HTERT RPE-1 (cell line): ENCODE measurements around the gene MSI2.

Experiments
- in situ Hi-C: fragments of 300-500 bp; cut with MboI; formaldehyde crosslinking; loops from 4 replicates; pipeline ENCODE4 v1.14.3; 2020; ENCODE audit warnings: low sequenced_read_pairs

MSI2 gene

GRCh38 chr17:57448759-57449283 is 192.5 kb downstream of the MSI2 start:
- in situ Hi-C loops: no loop called here

GRCh38 chr17:57451191-57451590 is 194.9 kb downstream of the MSI2 start:
- in situ Hi-C loops: no loop called here

GRCh38 chr17:57451643-57452042 is 195.3 kb downstream of the MSI2 start:
- in situ Hi-C loops: no loop called here

- in situ Hi-C loops: no loop called here
Observed at GRCh38 chr17:57453841-57454425, 197.6 kb downstream of the MSI2 start.

GRCh38 chr17:57454729-57455062 is 198.4 kb downstream of the MSI2 start:
- in situ Hi-C loops: no loop called here

GRCh38 chr17:57455063-57455914 is 199.0 kb downstream of the MSI2 start:
- in situ Hi-C loops: no loop called here

GRCh38 chr17:57456622-57457021 is 200.3 kb downstream of the MSI2 start:
- in situ Hi-C loops: no loop called here

- in situ Hi-C loops: no loop called here
Observed at GRCh38 chr17:57457188-57457587, 200.9 kb downstream of the MSI2 start.

GRCh38 chr17:57458718-57459285 is 202.5 kb downstream of the MSI2 start:
- in situ Hi-C loops: no loop called here

GRCh38 chr17:57459286-57459915 is 203.1 kb downstream of the MSI2 start:
- in situ Hi-C loops: no loop called here

- in situ Hi-C loops: no loop called here
Observed at GRCh38 chr17:57461082-57461481, 204.8 kb downstream of the MSI2 start.

- in situ Hi-C loops: no loop called here
Observed at GRCh38 chr17:57462007-57462579, 205.8 kb downstream of the MSI2 start.

- in situ Hi-C loops: no loop called here
Observed at GRCh38 chr17:57463103-57463885, 207.0 kb downstream of the MSI2 start.

GRCh38 chr17:57464191-57464864 is 208.0 kb downstream of the MSI2 start:
- in situ Hi-C loops: no loop called here

GRCh38 chr17:57465610-57466009 is 209.3 kb downstream of the MSI2 start:
- in situ Hi-C loops: no loop called here

GRCh38 chr17:57466017-57466471 is 209.7 kb downstream of the MSI2 start:
- in situ Hi-C loops: no loop called here

- in situ Hi-C loops: no loop called here
Observed at GRCh38 chr17:57466521-57466920, 210.2 kb downstream of the MSI2 start.

- in situ Hi-C loops: no loop called here
Observed at GRCh38 chr17:57467226-57467625, 210.9 kb downstream of the MSI2 start.

GRCh38 chr17:57467801-57468200 is 211.5 kb downstream of the MSI2 start:
- in situ Hi-C loops: no loop called here
